Measurements from ENCODE around the gene MTERF2.

Gene MTERF2

DNA sequence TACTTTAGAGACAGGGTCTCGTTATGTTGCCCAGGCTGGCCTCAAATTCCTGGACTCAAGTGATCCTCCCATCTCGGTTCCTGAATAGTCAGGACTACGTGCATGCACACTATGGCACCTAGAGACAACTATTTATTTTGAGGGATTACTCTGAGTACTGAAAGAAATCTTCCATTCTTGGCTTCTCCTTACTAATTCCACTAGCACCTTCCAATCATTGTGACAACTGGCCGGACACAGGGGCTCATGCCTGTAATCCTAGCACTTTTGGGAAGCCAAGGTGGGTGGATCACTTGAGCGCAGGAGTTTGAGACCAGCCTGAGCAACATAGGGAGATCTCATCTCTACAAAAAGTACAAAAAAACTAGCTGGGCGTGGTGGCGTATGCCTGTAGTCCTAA, 42.1 kb upstream of the MTERF2 start:
- H3K4me1 ChIP-seq (ENCODE audit: control insufficient read depth, insufficient read depth, low read length) = peaks cover 14% of the 10 kb centered on the region
- H3K27ac ChIP-seq (ENCODE audit: extremely low read depth, low read depth, low read length) = no peak overlapping the region
- H3K9me3 ChIP-seq (ENCODE audit: control insufficient read depth, insufficient read depth, low read depth, low read length) = no peaks in the 10 kb centered on the region
- H3K4me3 ChIP-seq (ENCODE audit: low read depth, low read length) = no peak overlapping the region
- ChIA-PET CTCF (interaction anchor here (0.6 to 1.3 kb wide), 2 partner anchors 60 to 76 kb away, joined by 3 to 5 read pairs; no protein-coding TSS in a partner anchor), POLR2A (interaction anchor here (0.5 kb wide), 1 partner anchor 43 kb away, joined by 3 read pairs; no protein-coding TSS in a partner anchor)
- H3K36me3 ChIP-seq (ENCODE audit: control insufficient read depth in 2 of 2, insufficient read depth in 1 of 2, low read length in 2 of 2) = no peaks in the 10 kb centered on the region
- TF ChIP-seq ZNF26 (tag by site-specific recombination; IDR thresholded peaks at IDR 0.05) = no peak
- no peak for TF ChIP-seq SETDB1 (IDR thresholded peaks at IDR 0.05; ENCODE audit: insufficient read length, low read length)
- TF ChIP-seq, protein P1, sequence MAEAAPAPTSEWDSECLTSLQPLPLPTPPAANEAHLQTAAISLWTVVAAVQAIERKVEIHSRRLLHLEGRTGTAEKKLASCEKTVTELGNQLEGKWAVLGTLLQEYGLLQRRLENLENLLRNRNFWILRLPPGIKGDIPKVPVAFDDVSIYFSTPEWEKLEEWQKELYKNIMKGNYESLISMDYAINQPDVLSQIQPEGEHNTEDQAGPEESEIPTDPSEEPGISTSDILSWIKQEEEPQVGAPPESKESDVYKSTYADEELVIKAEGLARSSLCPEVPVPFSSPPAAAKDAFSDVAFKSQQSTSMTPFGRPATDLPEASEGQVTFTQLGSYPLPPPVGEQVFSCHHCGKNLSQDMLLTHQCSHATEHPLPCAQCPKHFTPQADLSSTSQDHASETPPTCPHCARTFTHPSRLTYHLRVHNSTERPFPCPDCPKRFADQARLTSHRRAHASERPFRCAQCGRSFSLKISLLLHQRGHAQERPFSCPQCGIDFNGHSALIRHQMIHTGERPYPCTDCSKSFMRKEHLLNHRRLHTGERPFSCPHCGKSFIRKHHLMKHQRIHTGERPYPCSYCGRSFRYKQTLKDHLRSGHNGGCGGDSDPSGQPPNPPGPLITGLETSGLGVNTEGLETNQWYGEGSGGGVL (tag by site-specific recombination; IDR thresholded peaks at IDR 0.05) = no peak
- TF ChIP-seq ZNF274 (IDR thresholded peaks at IDR 0.05; ENCODE audit: low read length) = no peak
- no peak for TF ChIP-seq ZNF274 (tag by site-specific recombination; IDR thresholded peaks at IDR 0.05; ENCODE audit: borderline replicate concordance)
- TF ChIP-seq ZNF521 (tag by site-specific recombination; IDR thresholded peaks at IDR 0.05) = no peak
- no peak for TF ChIP-seq ZNF530 (tag by site-specific recombination; IDR thresholded peaks at IDR 0.05; ENCODE audit: low read depth)
- no peak for TF ChIP-seq RBAK (tag by site-specific recombination; IDR thresholded peaks at IDR 0.05)
- TF ChIP-seq REST (tag by site-specific recombination; IDR thresholded peaks at IDR 0.05) = no peak
- TF ChIP-seq, protein P2, sequence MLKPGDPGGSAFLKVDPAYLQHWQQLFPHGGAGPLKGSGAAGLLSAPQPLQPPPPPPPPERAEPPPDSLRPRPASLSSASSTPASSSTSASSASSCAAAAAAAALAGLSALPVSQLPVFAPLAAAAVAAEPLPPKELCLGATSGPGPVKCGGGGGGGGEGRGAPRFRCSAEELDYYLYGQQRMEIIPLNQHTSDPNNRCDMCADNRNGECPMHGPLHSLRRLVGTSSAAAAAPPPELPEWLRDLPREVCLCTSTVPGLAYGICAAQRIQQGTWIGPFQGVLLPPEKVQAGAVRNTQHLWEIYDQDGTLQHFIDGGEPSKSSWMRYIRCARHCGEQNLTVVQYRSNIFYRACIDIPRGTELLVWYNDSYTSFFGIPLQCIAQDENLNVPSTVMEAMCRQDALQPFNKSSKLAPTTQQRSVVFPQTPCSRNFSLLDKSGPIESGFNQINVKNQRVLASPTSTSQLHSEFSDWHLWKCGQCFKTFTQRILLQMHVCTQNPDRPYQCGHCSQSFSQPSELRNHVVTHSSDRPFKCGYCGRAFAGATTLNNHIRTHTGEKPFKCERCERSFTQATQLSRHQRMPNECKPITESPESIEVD (tag by site-specific recombination; IDR thresholded peaks at IDR 0.05) = no peak
- TF ChIP-seq, protein P3, sequence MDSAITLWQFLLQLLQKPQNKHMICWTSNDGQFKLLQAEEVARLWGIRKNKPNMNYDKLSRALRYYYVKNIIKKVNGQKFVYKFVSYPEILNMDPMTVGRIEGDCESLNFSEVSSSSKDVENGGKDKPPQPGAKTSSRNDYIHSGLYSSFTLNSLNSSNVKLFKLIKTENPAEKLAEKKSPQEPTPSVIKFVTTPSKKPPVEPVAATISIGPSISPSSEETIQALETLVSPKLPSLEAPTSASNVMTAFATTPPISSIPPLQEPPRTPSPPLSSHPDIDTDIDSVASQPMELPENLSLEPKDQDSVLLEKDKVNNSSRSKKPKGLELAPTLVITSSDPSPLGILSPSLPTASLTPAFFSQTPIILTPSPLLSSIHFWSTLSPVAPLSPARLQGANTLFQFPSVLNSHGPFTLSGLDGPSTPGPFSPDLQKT (IDR thresholded peaks at IDR 0.05; ENCODE audit: borderline replicate concordance, low read depth, low read length) = no peak
- TF ChIP-seq ZSCAN30 (tag by site-specific recombination; IDR thresholded peaks at IDR 0.05) = no peak
- TF ChIP-seq ZNF16 (tag by site-specific recombination; IDR thresholded peaks at IDR 0.05; ENCODE audit: low read depth) = no peak
- TF ChIP-seq ZNF488 (tag by site-specific recombination; IDR thresholded peaks at IDR 0.05) = no peak
- no peak for TF ChIP-seq GLIS1 (tag by site-specific recombination; IDR thresholded peaks at IDR 0.05)
- no peak for TF ChIP-seq ZNF747 (tag by site-specific recombination; IDR thresholded peaks at IDR 0.05)
- no peak for TF ChIP-seq ZNF571 (tag by site-specific recombination; IDR thresholded peaks at IDR 0.05)
- no peak for TF ChIP-seq FEZF1 (tag by site-specific recombination; IDR thresholded peaks at IDR 0.05)

Measured in HEK293 (cell line).